ENCODE results near the gene POLR2E.

Gene POLR2E

GRCh38 chr19:1111641-1112267 lies 16.6 kb upstream of the POLR2E start:
- H3K36me3 ChIP-seq (ENCODE audit: control insufficient read depth, low read length): peaks cover 10% of the 10 kb centered on the region
- no peaks in the 10 kb centered on the region for H3K27me3 ChIP-seq (ENCODE audit: control insufficient read depth, low read length)
- H3K79me2 ChIP-seq (ENCODE audit: control insufficient read depth, low read length): no peaks in the 10 kb centered on the region
- H3K9me3 ChIP-seq (ENCODE audit: control insufficient read depth, insufficient read depth, low read length): no peaks in the 10 kb centered on the region
- H3K4me2 ChIP-seq (ENCODE audit: low read length): no peak overlapping the region
- H3K9me2 ChIP-seq (replicated peaks; ENCODE audit: control insufficient read depth, low read length): no peaks in the 10 kb centered on the region
- no peaks in the 10 kb centered on the region for H3F3A ChIP-seq (ENCODE audit: control insufficient read depth, insufficient read depth)
- H4K20me1 ChIP-seq (ENCODE audit: control insufficient read depth, insufficient read depth, low read depth, low read length): no peaks in the 10 kb centered on the region
- no peak for TF ChIP-seq EZH2phosphoT487 (IDR thresholded peaks at IDR 0.05; ENCODE audit: borderline replicate concordance, low read length)
- TF ChIP-seq, protein P1, sequence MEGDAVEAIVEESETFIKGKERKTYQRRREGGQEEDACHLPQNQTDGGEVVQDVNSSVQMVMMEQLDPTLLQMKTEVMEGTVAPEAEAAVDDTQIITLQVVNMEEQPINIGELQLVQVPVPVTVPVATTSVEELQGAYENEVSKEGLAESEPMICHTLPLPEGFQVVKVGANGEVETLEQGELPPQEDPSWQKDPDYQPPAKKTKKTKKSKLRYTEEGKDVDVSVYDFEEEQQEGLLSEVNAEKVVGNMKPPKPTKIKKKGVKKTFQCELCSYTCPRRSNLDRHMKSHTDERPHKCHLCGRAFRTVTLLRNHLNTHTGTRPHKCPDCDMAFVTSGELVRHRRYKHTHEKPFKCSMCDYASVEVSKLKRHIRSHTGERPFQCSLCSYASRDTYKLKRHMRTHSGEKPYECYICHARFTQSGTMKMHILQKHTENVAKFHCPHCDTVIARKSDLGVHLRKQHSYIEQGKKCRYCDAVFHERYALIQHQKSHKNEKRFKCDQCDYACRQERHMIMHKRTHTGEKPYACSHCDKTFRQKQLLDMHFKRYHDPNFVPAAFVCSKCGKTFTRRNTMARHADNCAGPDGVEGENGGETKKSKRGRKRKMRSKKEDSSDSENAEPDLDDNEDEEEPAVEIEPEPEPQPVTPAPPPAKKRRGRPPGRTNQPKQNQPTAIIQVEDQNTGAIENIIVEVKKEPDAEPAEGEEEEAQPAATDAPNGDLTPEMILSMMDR (IDR thresholded peaks at IDR 0.05; ENCODE audit: low read depth, low read length, poor library complexity, severe bottlenecking): no peak
- H3K4me3 ChIP-seq (ENCODE audit: low read length): no peak overlapping the region
- no peak overlapping the region for H3K27ac ChIP-seq (ENCODE audit: low read depth, low read length)
- peaks cover 12% of the 10 kb centered on the region for H3K4me1 ChIP-seq (ENCODE audit: control insufficient read depth, low read length)

DNA sequence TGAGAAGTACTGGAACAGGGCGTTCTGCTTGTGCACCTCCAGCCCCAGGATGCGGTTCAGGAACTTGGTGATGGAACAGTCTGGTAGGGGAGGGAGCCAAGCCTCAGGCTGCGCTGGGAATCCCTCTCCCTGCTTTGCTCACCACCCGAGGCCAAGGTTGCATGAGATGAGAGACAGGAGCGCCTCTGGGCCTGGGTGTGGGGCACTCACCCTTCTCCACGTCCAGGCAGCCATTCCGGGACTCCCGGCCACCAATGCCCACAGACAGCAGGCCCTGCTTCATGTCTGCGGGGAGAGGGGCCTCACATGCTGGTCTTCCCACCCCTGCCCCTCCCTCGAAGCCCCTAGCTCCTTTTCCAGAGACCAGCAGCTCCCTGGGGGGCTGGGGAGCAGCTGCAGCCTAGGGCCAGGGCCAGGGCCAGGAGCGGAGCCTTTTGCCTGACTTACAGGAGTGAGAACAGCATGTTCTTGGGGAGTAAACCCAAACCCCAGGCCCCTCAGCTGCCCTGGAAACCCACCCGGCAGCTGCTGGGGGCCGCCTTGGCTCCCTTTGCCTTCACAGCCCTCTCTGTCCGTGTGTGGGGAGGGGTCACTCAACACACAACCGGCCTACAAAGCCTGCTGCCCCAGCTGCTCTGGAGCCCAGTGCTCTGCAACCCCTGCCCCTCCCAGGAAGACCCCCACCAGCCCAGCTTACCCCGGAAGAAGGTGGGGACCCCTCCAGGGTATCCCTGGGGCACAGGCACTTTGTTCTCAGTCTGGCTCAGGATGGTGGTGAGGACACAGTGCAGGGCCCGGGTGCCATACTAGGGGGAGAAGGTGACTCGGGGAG lies 15.8 kb upstream of the POLR2E start:
- no peaks in the 10 kb centered on the region for H3K9me2 ChIP-seq (replicated peaks; ENCODE audit: control insufficient read depth, low read length)
- no peak overlapping the region for H3K4me3 ChIP-seq (ENCODE audit: low read length)
- peaks cover 17% of the 10 kb centered on the region for H3K36me3 ChIP-seq (ENCODE audit: control insufficient read depth, low read length)
- no peaks in the 10 kb centered on the region for H4K20me1 ChIP-seq (ENCODE audit: control insufficient read depth, insufficient read depth, low read depth, low read length)
- H3K79me2 ChIP-seq (ENCODE audit: control insufficient read depth, low read length): no peaks in the 10 kb centered on the region
- H3K27me3 ChIP-seq (ENCODE audit: control insufficient read depth, low read length): no peaks in the 10 kb centered on the region
- H3K9me3 ChIP-seq (ENCODE audit: control insufficient read depth, insufficient read depth, low read length): no peaks in the 10 kb centered on the region
- H3K4me2 ChIP-seq (ENCODE audit: low read length): no peak overlapping the region
- no peak overlapping the region for H3K27ac ChIP-seq (ENCODE audit: low read depth, low read length)
- no peak for TF ChIP-seq EZH2phosphoT487 (IDR thresholded peaks at IDR 0.05; ENCODE audit: borderline replicate concordance, low read length)
- TF ChIP-seq, protein P1 (IDR thresholded peaks at IDR 0.05; ENCODE audit: low read depth, low read length, poor library complexity, severe bottlenecking): no peak
- H3F3A ChIP-seq (ENCODE audit: control insufficient read depth, insufficient read depth): no peaks in the 10 kb centered on the region
- H3K4me1 ChIP-seq (ENCODE audit: control insufficient read depth, low read length): peaks cover 12% of the 10 kb centered on the region

- Histone ChIP-seq H3F3A (ENCODE audit: control insufficient read depth, insufficient read depth) (no peaks in the 10 kb centered on the region), H3K9me2 (replicated peaks; ENCODE audit: control insufficient read depth, low read length) (no peaks in the 10 kb centered on the region), H3K36me3 (ENCODE audit: control insufficient read depth, low read length) (peaks cover 19% of the 10 kb centered on the region), H4K20me1 (ENCODE audit: control insufficient read depth, insufficient read depth, low read depth, low read length) (no peaks in the 10 kb centered on the region), H3K4me1 (ENCODE audit: control insufficient read depth, low read length) (peaks cover 16% of the 10 kb centered on the region), H3K4me3 (ENCODE audit: low read length) (no peak overlapping the region), H3K9me3 (ENCODE audit: control insufficient read depth, insufficient read depth, low read length) (no peaks in the 10 kb centered on the region), H3K79me2 (ENCODE audit: control insufficient read depth, low read length) (peaks cover 3% of the 10 kb centered on the region), H3K27me3 (ENCODE audit: control insufficient read depth, low read length) (no peaks in the 10 kb centered on the region), H3K4me2 (ENCODE audit: low read length) (no peak overlapping the region), H3K27ac (ENCODE audit: low read depth, low read length) (no peak overlapping the region)
- TF ChIP-seq EZH2phosphoT487 (IDR thresholded peaks at IDR 0.05; ENCODE audit: borderline replicate concordance, low read length): no peak
- TF ChIP-seq, protein P1 (IDR thresholded peaks at IDR 0.05; ENCODE audit: low read depth, low read length, poor library complexity, severe bottlenecking): no peak
Observed at GRCh38 chr19:1109697-1110671, 14.8 kb upstream of the POLR2E start.
